Measurements from ENCODE around the gene PDGFD. TPM values are rescaled to one million over a fixed set of nuclear protein-coding genes. Genes with fewer than 3 reads are reported as not detected.
"Not testable (repeated sequence)": the region's sequence is repeated elsewhere in the genome, so short reads cannot be mapped to it uniquely, and the experiment has no call there.

Gene PDGFD
- total RNA-seq, 1 donor from 2014 or later: 3.4 TPM

- Histone ChIP-seq H3K36me3 (ENCODE audit: control insufficient read depth, insufficient read depth, low read length) (no peaks in the 10 kb centered on the region), H3K27me3 (ENCODE audit: control insufficient read depth, insufficient read depth, low read length) (no peaks in the 10 kb centered on the region), H3K4me3 (ENCODE audit: low read depth, low read length) (no peak overlapping the region)
- TF ChIP-seq CTCF (IDR thresholded peaks at IDR 0.05; ENCODE audit: insufficient read depth, low read length, poor library complexity, severe bottlenecking): no peak
- no peak for DNase-seq (ENCODE audit: low read depth)
Observed at GRCh38 chr11:104054911-104055529, 108.9 kb downstream of the PDGFD start.

GRCh38 chr11:104053743-104054478 is 110.0 kb downstream of the PDGFD start:
- no peak for TF ChIP-seq CTCF (IDR thresholded peaks at IDR 0.05; ENCODE audit: insufficient read depth, low read length, poor library complexity, severe bottlenecking)
- H3K27me3 ChIP-seq (ENCODE audit: control insufficient read depth, insufficient read depth, low read length): no peaks in the 10 kb centered on the region
- no peak overlapping the region for H3K4me3 ChIP-seq (ENCODE audit: low read depth, low read length)
- DNase-seq (ENCODE audit: low read depth): no peak
- H3K36me3 ChIP-seq (ENCODE audit: control insufficient read depth, insufficient read depth, low read length): no peaks in the 10 kb centered on the region

- DNase-seq (ENCODE audit: low read depth): no peak
- TF ChIP-seq CTCF (IDR thresholded peaks at IDR 0.05; ENCODE audit: insufficient read depth, low read length, poor library complexity, severe bottlenecking): no peak
- no peaks in the 10 kb centered on the region for H3K36me3 ChIP-seq (ENCODE audit: control insufficient read depth, insufficient read depth, low read length)
- no peaks in the 10 kb centered on the region for H3K27me3 ChIP-seq (ENCODE audit: control insufficient read depth, insufficient read depth, low read length)
- H3K4me3 ChIP-seq (ENCODE audit: low read depth, low read length): no peak overlapping the region
Observed at GRCh38 chr11:104051778-104052177, 112.2 kb downstream of the PDGFD start.

GRCh38 chr11:104049116-104049515 is 114.8 kb downstream of the PDGFD start:
- no peak overlapping the region for H3K4me3 ChIP-seq (ENCODE audit: low read depth, low read length)
- TF ChIP-seq CTCF (IDR thresholded peaks at IDR 0.05; ENCODE audit: insufficient read depth, low read length, poor library complexity, severe bottlenecking): no peak
- H3K36me3 ChIP-seq (ENCODE audit: control insufficient read depth, insufficient read depth, low read length): no peaks in the 10 kb centered on the region
- no peak for DNase-seq (ENCODE audit: low read depth)
- no peaks in the 10 kb centered on the region for H3K27me3 ChIP-seq (ENCODE audit: control insufficient read depth, insufficient read depth, low read length)

GRCh38 chr11:104046858-104047257 is 117.1 kb downstream of the PDGFD start:
- not testable (repeated sequence) for H3K27me3 ChIP-seq (ENCODE audit: control insufficient read depth, insufficient read depth, low read length); H3K4me3 ChIP-seq (ENCODE audit: low read depth, low read length); H3K36me3 ChIP-seq (ENCODE audit: control insufficient read depth, insufficient read depth, low read length); DNase-seq (ENCODE audit: low read depth)

- no peak for TF ChIP-seq CTCF (IDR thresholded peaks at IDR 0.05; ENCODE audit: insufficient read depth, low read length, poor library complexity, severe bottlenecking)
- H3K36me3 ChIP-seq (ENCODE audit: control insufficient read depth, insufficient read depth, low read length): no peaks in the 10 kb centered on the region
- DNase-seq (ENCODE audit: low read depth): no peak
- no peak overlapping the region for H3K4me3 ChIP-seq (ENCODE audit: low read depth, low read length)
- H3K27me3 ChIP-seq (ENCODE audit: control insufficient read depth, insufficient read depth, low read length): no peaks in the 10 kb centered on the region
Observed at GRCh38 chr11:104046331-104046730, 117.6 kb downstream of the PDGFD start.

All from kidney epithelial cell (primary cell).